PC-3 (cell line): Measurements from ENCODE around the gene GRWD1. TPM values are rescaled to one million over a fixed set of nuclear protein-coding genes. Genes with fewer than 3 reads are reported as not detected.

Experiments
- ATAC-seq: fragments of 200-7000 bp; cut with Tn5 transposase; 2 replicates; pipeline ENCODE4 v1.9.1; 2020; ENCODE audit warnings: mild to moderate bottlenecking, moderate library complexity
- BruUV-seq: library from RNA; stranded (reverse); fragments of 400-500 nt; replicated peaks from 2 replicates; lab custom pipeline; 2021; lab: Mats Ljungman, UMichigan
- CTCF ChIA-PET: fragments of 300-600 bp; sonication (Branson Sonifier 250); formaldehyde crosslinking; loops from one replicate; lab custom pipeline; 2022; ENCODE audit warnings: antibody characterized with exemption; lab: Charles Lee
- POLR2A ChIA-PET: fragments of 300-600 bp; sonication (Branson Sonifier 250); formaldehyde crosslinking; loops from one replicate; lab custom pipeline; 2022; ENCODE audit warnings: antibody characterized with exemption; ENCODE audit not compliant: unreplicated experiment; lab: Charles Lee
- DNase-seq: peaks from one replicate; pipeline ENCODE4 v3.0.0-alpha.2; 2015
- H2AFZ ChIP-seq: fragments of 300-600 bp; sonication (generic); 2 replicates; pipeline ENCODE4 v1.6.0; 2016; ENCODE audit warnings: antibody characterized with exemption, low read length
- H3F3A ChIP-seq: fragments of 300-600 bp; sonication (generic); one replicate; pipeline ENCODE4 v1.6.0; 2017; ENCODE audit warnings: antibody characterized with exemption, low read length, control low read depth, mild to moderate bottlenecking; ENCODE audit not compliant: unreplicated experiment
- H3K27ac ChIP-seq: fragments of 300-600 bp; sonication (generic); 2 replicates; pipeline ENCODE4 v1.5.1; 2016; ENCODE audit warnings: mild to moderate bottlenecking, low read length
- H3K27me3 ChIP-seq: fragments of 300-600 bp; sonication (generic); 2 replicates; pipeline ENCODE4 v1.6.1; 2016; ENCODE audit warnings: low read length, mixed read lengths
- H3K36me3 ChIP-seq: fragments of 300-600 bp; sonication (generic); 2 replicates; pipeline ENCODE4 v1.6.1; 2016; ENCODE audit warnings: low read depth, mixed run types, low read length, mixed read lengths
- H3K4me1 ChIP-seq: fragments of 300-600 bp; sonication (generic); 2 replicates; pipeline ENCODE4 v1.5.1; 2016; ENCODE audit warnings: low read length; ENCODE audit not compliant: insufficient read depth
- H3K4me2 ChIP-seq: fragments of 300-600 bp; sonication (generic); 2 replicates; pipeline ENCODE4 v1.6.0; 2016; ENCODE audit warnings: low read length
- H3K4me3 ChIP-seq: fragments of 300-600 bp; sonication (generic); 2 replicates; pipeline ENCODE4 v1.5.1; 2016; ENCODE audit warnings: mild to moderate bottlenecking, low read length, mixed read lengths
- H3K79me2 ChIP-seq: fragments of 300-600 bp; sonication (generic); 2 replicates; pipeline ENCODE4 v1.6.1; 2017; ENCODE audit warnings: low read length, mixed read lengths
- H3K9ac ChIP-seq: fragments of 300-600 bp; sonication (generic); 2 replicates; pipeline ENCODE4 v1.6.0; 2016; ENCODE audit warnings: mild to moderate bottlenecking, low read length
- H3K9me2 ChIP-seq: fragments of 300-600 bp; sonication (generic); replicated peaks from 2 replicates; pipeline ENCODE4 v1.6.1; 2016; ENCODE audit warnings: mixed run types, low read length, mixed read lengths
- H3K9me3 ChIP-seq: fragments of 300-600 bp; sonication (generic); 2 replicates; pipeline ENCODE4 v1.6.1; 2016; ENCODE audit warnings: low read length, mixed read lengths
- H4K20me1 ChIP-seq: fragments of 300-600 bp; sonication (generic); 2 replicates; pipeline ENCODE4 v1.6.1; 2016; ENCODE audit warnings: low read length, mixed read lengths
- EZH2 ChIP-seq: fragments of 300-600 bp; sonication (generic); IDR thresholded peaks from one replicate; pipeline ENCODE4 v1.6.1; 2017; ENCODE audit warnings: antibody characterized with exemption, mild to moderate bottlenecking, low read length; ENCODE audit not compliant: unreplicated experiment
- EZH2phosphoT487 ChIP-seq: fragments of 300-600 bp; sonication (generic); IDR thresholded peaks from 2 replicates; pipeline ENCODE4 v1.6.1; 2018; ENCODE audit warnings: mild to moderate bottlenecking, antibody characterized with exemption, low read length, borderline replicate concordance
- intact Hi-C: fragments of 100-400 bp; cut with micrococcal nuclease; formaldehyde crosslinking; loops from 2 replicates; pipeline ENCODE4 v1.9.0; 2023
- total RNA-seq: library from RNA; depleted of rRNA; stranded (reverse); fragments of >200 nt; gene quantifications from 2 replicates; pipeline ENCODE4 v1.2.3, GENCODE V29; 2014
- TF ChIP-seq, protein P1 (sequence below): fragments of 300-600 bp; sonication (generic); conservative IDR thresholded peaks from 2 replicates; pipeline ENCODE4 v1.5.1; 2017; ENCODE audit warnings: antibody characterized with exemption, low read depth, mild to moderate bottlenecking, low read length

The GRWD1 gene
- total RNA-seq, 1 experiment from 2014 or later: 33.2 TPM

DNA sequence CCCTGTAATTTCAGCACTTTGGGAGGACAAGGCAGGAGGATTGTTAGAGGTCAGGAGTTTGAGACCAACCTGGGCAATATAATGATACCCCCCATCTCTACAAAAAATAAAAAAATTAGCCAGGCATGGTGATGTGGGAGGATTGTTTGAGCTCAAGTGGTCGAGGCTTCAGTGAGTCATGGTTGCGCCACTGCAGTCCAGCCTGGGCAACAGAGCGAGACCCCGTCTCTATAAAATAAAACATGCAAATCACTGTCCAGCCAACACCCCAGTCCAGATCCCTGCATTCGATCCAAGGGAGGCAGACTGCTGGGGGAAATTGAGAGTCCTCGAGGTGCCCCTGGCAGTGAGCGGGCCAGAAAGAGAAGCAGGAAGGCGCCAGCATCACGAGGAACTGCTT lies 30.4 kb downstream of the GRWD1 start:
- Histone ChIP-seq H3K27ac (no peak overlapping the region), H3K4me3 (no peak overlapping the region), H3K9ac (no peak overlapping the region), H3F3A (no peaks in the 10 kb centered on the region), H3K79me2 (no peaks in the 10 kb centered on the region), H3K4me2 (no peak overlapping the region), H3K4me1 (no peaks in the 10 kb centered on the region), H3K9me3 (no peaks in the 10 kb centered on the region), H3K36me3 (peaks cover 24% of the 10 kb centered on the region), H4K20me1 (no peaks in the 10 kb centered on the region; the same call in 1 of the 2 replicates), H2AFZ (no peak overlapping the region), H3K27me3 (no peaks in the 10 kb centered on the region), H3K9me2 (no peaks in the 10 kb centered on the region)
- CTCF ChIA-PET: no interaction called here
- POLR2A ChIA-PET: no interaction called here
- intact Hi-C loops: no loop called here
- no peak for DNase-seq
- TF ChIP-seq, protein P1, sequence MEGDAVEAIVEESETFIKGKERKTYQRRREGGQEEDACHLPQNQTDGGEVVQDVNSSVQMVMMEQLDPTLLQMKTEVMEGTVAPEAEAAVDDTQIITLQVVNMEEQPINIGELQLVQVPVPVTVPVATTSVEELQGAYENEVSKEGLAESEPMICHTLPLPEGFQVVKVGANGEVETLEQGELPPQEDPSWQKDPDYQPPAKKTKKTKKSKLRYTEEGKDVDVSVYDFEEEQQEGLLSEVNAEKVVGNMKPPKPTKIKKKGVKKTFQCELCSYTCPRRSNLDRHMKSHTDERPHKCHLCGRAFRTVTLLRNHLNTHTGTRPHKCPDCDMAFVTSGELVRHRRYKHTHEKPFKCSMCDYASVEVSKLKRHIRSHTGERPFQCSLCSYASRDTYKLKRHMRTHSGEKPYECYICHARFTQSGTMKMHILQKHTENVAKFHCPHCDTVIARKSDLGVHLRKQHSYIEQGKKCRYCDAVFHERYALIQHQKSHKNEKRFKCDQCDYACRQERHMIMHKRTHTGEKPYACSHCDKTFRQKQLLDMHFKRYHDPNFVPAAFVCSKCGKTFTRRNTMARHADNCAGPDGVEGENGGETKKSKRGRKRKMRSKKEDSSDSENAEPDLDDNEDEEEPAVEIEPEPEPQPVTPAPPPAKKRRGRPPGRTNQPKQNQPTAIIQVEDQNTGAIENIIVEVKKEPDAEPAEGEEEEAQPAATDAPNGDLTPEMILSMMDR: no peak
- TF ChIP-seq EZH2phosphoT487 (no peak), EZH2 (no peak)
- no peak for ATAC-seq
- BruUV-seq: no TSS peak

DNA sequence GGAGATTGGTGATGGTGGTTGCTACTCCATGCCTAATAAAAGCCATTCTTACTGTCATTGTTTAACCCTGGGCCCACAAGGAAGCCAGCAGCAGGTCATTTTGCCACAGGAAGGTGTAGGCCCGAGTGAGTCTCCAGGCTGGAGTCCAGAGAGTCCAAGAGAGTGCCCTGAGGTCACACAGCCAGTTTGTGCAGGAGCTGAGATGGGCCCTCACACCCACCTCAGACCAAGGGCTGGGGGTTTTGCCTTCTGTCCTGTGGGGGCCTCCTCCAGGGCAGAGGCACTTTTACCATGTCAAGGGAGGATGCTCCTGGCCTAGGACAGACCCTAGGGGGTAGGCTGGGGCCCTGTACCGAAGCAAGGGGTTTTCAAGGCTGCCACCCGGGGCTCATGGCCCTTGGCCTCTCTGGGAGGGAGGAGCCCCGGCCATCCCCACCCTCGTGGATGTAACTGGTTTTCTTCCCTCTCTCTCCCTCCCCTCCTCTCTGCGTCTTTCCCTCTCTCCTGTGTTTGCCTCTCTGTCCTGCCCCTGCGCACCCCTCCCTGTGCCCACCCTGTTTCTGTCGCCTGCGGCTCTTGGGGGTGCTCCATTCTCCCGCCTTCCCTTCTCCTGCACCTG lies 31.4 kb downstream of the GRWD1 start:
- DNase-seq (no peak), ATAC-seq (no peak)
- Histone ChIP-seq H4K20me1 (no peaks in the 10 kb centered on the region; the same call in 1 of the 2 replicates), H3K4me2 (no peak overlapping the region), H3K9ac (no peak overlapping the region), H3K36me3 (peaks cover 17% of the 10 kb centered on the region; the same call in 1 of the 2 replicates), H3K27ac (no peak overlapping the region), H3K79me2 (no peaks in the 10 kb centered on the region), H3K4me1 (no peaks in the 10 kb centered on the region), H2AFZ (no peak overlapping the region), H3K9me2 (no peaks in the 10 kb centered on the region), H3K27me3 (no peaks in the 10 kb centered on the region), H3K9me3 (no peaks in the 10 kb centered on the region), H3K4me3 (no peak overlapping the region), H3F3A (no peaks in the 10 kb centered on the region)
- BruUV-seq: no TSS peak
- ChIA-PET POLR2A (no interaction called here), CTCF (no interaction called here)
- intact Hi-C loops: no loop called here
- TF ChIP-seq EZH2phosphoT487 (no peak), EZH2 (no peak)
- TF ChIP-seq, protein P1: no peak

DNA sequence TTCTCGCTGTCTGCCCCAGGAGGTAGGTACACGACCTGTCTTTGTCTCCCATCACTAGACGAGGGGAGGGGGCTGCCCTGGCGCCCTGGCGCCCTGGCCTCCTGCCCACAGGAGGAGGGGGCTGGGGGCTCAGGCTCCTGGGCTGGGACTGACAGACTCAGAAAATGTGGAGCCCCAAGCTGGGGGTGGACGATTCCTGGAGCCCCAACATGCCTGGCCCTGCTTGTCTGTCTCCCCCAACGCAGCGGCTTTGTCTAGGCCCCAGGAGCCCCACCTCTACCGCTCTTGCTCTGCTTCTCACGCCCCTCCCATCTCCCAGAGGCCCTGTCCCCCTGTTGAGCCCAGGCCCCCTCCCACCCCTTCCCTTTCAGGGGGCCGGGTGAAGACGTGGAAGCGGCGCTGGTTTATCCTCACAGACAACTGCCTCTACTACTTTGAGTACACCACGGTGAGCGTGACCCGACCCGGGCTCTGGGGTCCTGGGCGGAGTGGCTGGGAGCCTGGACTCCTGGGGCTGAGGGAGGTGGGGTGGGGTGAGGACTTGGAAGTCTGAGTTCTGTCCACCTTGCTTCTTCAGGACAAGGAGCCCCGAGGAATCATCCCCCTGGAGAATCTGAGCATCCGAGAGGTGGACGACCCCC lies 32.0 kb downstream of the GRWD1 start:
- intact Hi-C loops: no loop called here
- Histone ChIP-seq H3K27me3 (no peaks in the 10 kb centered on the region), H3K36me3 (peaks cover 17% of the 10 kb centered on the region; the same call in 1 of the 2 replicates), H3K27ac (no peak overlapping the region), H2AFZ (no peak overlapping the region), H3K9me2 (no peaks in the 10 kb centered on the region), H3K9ac (no peak overlapping the region), H3F3A (no peaks in the 10 kb centered on the region), H4K20me1 (no peaks in the 10 kb centered on the region), H3K79me2 (no peaks in the 10 kb centered on the region), H3K4me3 (no peak overlapping the region), H3K4me2 (no peak overlapping the region), H3K4me1 (no peaks in the 10 kb centered on the region), H3K9me3 (no peaks in the 10 kb centered on the region)
- BruUV-seq: no TSS peak
- ChIA-PET POLR2A (no interaction called here), CTCF (no interaction called here)
- DNase-seq (no peak), ATAC-seq (no peak)
- TF ChIP-seq EZH2 (no peak), EZH2phosphoT487 (no peak)
- TF ChIP-seq, protein P1: no peak
